ENCODE measurements around the gene HSPBAP1. TPM values are rescaled to one million over a fixed set of nuclear protein-coding genes. Genes with fewer than 3 reads are reported as not detected.
A peak's percentile ranks its signal among the peaks of the same experiment; 100 is the strongest.

Gene HSPBAP1
- total RNA-seq, 1 donor from 2014 or later, result 20.6 TPM

GRCh38 chr3:122794779-122795673 is 1.4 kb upstream of the HSPBAP1 start, which contains the start of gene SLC49A4:
Gene SLC49A4 (plus strand): TSS chr3:122795069. CDS start chr3:122795193, 124 bp downstream.
- H3K4me3 Mint-ChIP-seq, result no peak within 1 kb of the TSS
- CTCF ChIA-PET, result interaction anchor here (0.8 kb wide), 1 partner anchor 40 kb away, joined by 3 read pairs; no protein-coding TSS in a partner anchor
- H3K27ac Mint-ChIP-seq, result peak within 1 kb of the TSS; percentile 86
- intact Hi-C loops (cut with micrococcal nuclease), result loop anchor here (1.0 to 5.0 kb wide), 6 partner anchors 219 to 792 kb away; partner anchors contain the start of genes DTX3L, FAM162A, HACD2 and PARP9
- peaks cover 21% of the 10 kb centered on the region for H3K4me1 Mint-ChIP-seq
- no peaks in the 10 kb centered on the region for H3K27me3 Mint-ChIP-seq
- TF ChIP-seq CTCF (IDR thresholded peaks at IDR 0.05), result no peak
- H3K9me3 Mint-ChIP-seq, result no peaks in the 10 kb centered on the region
- POLR2A ChIA-PET, result interaction anchor here (1.4 kb wide), 1 partner anchor 411 kb away, joined by 6 read pairs; the partner anchor contains the start of gene FAM162A
- DNase-seq (peak; percentile 86), ATAC-seq (ENCODE audit: low read depth) (peak; percentile 70)
- H3K36me3 Mint-ChIP-seq (ENCODE audit: low read depth), result peaks cover 2% of the 10 kb centered on the region

- Mint-ChIP-seq H3K4me1 (peaks cover 25% of the 10 kb centered on the region), H3K4me3 (no peak overlapping the region), H3K27ac (peak overlapping the region; percentile 86), H3K9me3 (no peaks in the 10 kb centered on the region), H3K27me3 (no peaks in the 10 kb centered on the region), H3K36me3 (ENCODE audit: low read depth) (peaks cover 5% of the 10 kb centered on the region)
- intact Hi-C loops (cut with micrococcal nuclease), result loop anchor here (1.0 to 5.0 kb wide), 5 partner anchors 218 to 793 kb away; partner anchors contain the start of genes DTX3L, FAM162A, HACD2 and PARP9
- ChIA-PET CTCF (no interaction called here), POLR2A (interaction anchor here (0.5 to 1.4 kb wide), 5 partner anchors 25 to 412 kb away, joined by 3 to 7 read pairs (median 5); partner anchors contain the start of genes FAM162A, KPNA1 and MIX23)
- no peak for ATAC-seq (ENCODE audit: low read depth)
- no peak for TF ChIP-seq CTCF (IDR thresholded peaks at IDR 0.05)
- DNase-seq, result no peak
These were observed 800 bp upstream of the HSPBAP1 start for GRCh38 chr3:122794483-122794778.

- DNase-seq, result no peak
- Mint-ChIP-seq H3K27ac (no peak overlapping the region), H3K9me3 (no peaks in the 10 kb centered on the region), H3K27me3 (no peaks in the 10 kb centered on the region), H3K4me1 (peaks cover 13% of the 10 kb centered on the region), H3K36me3 (ENCODE audit: low read depth) (peaks cover 19% of the 10 kb centered on the region), H3K4me3 (no peak overlapping the region)
- CTCF ChIA-PET, result no interaction called here
- POLR2A ChIA-PET, result interaction anchor here (0.7 kb wide), 1 partner anchor 322 kb away, joined by 5 read pairs; no protein-coding TSS in a partner anchor
- TF ChIP-seq CTCF (IDR thresholded peaks at IDR 0.05), result no peak
- intact Hi-C loops (cut with micrococcal nuclease), result loop anchor here (5.0 kb wide), 1 partner anchor 798 kb away; the partner anchor contains the start of gene HACD2
- ATAC-seq (ENCODE audit: low read depth), result no peak
These were observed 3.9 kb downstream of the HSPBAP1 start for GRCh38 chr3:122789585-122790273.

GRCh38 chr3:122787872-122788271 is 5.8 kb downstream of the HSPBAP1 start:
- CTCF ChIA-PET, result no interaction called here
- H3K36me3 Mint-ChIP-seq (ENCODE audit: low read depth), result peaks cover 24% of the 10 kb centered on the region
- TF ChIP-seq CTCF (IDR thresholded peaks at IDR 0.05), result no peak
- H3K27me3 Mint-ChIP-seq, result no peaks in the 10 kb centered on the region
- no peak overlapping the region for H3K4me3 Mint-ChIP-seq
- DNase-seq, result no peak
- H3K27ac Mint-ChIP-seq, result no peak overlapping the region
- H3K4me1 Mint-ChIP-seq, result peaks cover 11% of the 10 kb centered on the region
- intact Hi-C loops (cut with micrococcal nuclease), result no loop called here
- H3K9me3 Mint-ChIP-seq, result no peaks in the 10 kb centered on the region
- POLR2A ChIA-PET, result no interaction called here
- ATAC-seq (ENCODE audit: low read depth), result no peak

- intact Hi-C loops (cut with micrococcal nuclease), result no loop called here
- Mint-ChIP-seq H3K9me3 (peaks cover 2% of the 10 kb centered on the region), H3K36me3 (ENCODE audit: low read depth) (peaks cover 27% of the 10 kb centered on the region), H3K4me3 (no peak overlapping the region), H3K27me3 (no peaks in the 10 kb centered on the region), H3K27ac (no peak overlapping the region), H3K4me1 (peaks cover 11% of the 10 kb centered on the region)
- POLR2A ChIA-PET, result no interaction called here
- ATAC-seq (ENCODE audit: low read depth), result no peak
- CTCF ChIA-PET, result no interaction called here
- TF ChIP-seq CTCF (IDR thresholded peaks at IDR 0.05), result no peak
- no peak for DNase-seq
These were observed 7.6 kb downstream of the HSPBAP1 start for GRCh38 chr3:122786066-122786465.

Measured in activated B cell treated with CpG ODN at 0.5 μM for 24 hours (primary cell).